Tracheal epithelial cell (primary cell): Measurements from ENCODE around the gene BDH1. TPM values are rescaled to one million over a fixed set of nuclear protein-coding genes. Genes with fewer than 3 reads are reported as not detected.

Source experiments
- total RNA-seq: library from RNA; depleted of rRNA; stranded (reverse); fragments of >200 nt; gene quantifications from 2 replicates; pipeline ENCODE4 v1.2.1, GENCODE V29; 2014

The BDH1 gene, protein sequence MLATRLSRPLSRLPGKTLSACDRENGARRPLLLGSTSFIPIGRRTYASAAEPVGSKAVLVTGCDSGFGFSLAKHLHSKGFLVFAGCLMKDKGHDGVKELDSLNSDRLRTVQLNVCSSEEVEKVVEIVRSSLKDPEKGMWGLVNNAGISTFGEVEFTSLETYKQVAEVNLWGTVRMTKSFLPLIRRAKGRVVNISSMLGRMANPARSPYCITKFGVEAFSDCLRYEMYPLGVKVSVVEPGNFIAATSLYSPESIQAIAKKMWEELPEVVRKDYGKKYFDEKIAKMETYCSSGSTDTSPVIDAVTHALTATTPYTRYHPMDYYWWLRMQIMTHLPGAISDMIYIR
- total RNA-seq = 15.7 and 16.0 TPM in 2 replicates

GRCh38 chr3:197555281-197556261 is at the start of gene BDH1:
BDH1 (minus strand) TSS chr3:197555968; CDS start chr3:197546443, 9,525 bp downstream.

Other genes with a start within 250 kb of the BDH1 start
- 7.7 and 9.9 TPM in 2 replicates for gene RUBCN, start 180.9 kb upstream of the BDH1 start, total RNA-seq
- 65.2 and 72.8 TPM in 2 replicates for gene FYTTD1, start 193.9 kb upstream of the BDH1 start, total RNA-seq
- gene LRCH3, start 235.3 kb upstream of the BDH1 start, total RNA-seq = 20.9 and 31.1 TPM in 2 replicates